CD4-positive, alpha-beta T cell treated with Interleukin-17A for 4 hours (primary cell): ENCODE data around the gene TBL3.
A peak's percentile ranks its signal among the peaks of the same experiment; 100 is the strongest.
"Not testable (repeated sequence)": the region's sequence is repeated elsewhere in the genome, so short reads cannot be mapped to it uniquely, and the experiment has no call there.

ENCODE experiments used
- DNase-seq: peaks from one replicate; pipeline ENCODE4 v3.0.0-alpha.2; 2020; ENCODE audit warnings: mixed read lengths

Gene TBL3

DNA sequence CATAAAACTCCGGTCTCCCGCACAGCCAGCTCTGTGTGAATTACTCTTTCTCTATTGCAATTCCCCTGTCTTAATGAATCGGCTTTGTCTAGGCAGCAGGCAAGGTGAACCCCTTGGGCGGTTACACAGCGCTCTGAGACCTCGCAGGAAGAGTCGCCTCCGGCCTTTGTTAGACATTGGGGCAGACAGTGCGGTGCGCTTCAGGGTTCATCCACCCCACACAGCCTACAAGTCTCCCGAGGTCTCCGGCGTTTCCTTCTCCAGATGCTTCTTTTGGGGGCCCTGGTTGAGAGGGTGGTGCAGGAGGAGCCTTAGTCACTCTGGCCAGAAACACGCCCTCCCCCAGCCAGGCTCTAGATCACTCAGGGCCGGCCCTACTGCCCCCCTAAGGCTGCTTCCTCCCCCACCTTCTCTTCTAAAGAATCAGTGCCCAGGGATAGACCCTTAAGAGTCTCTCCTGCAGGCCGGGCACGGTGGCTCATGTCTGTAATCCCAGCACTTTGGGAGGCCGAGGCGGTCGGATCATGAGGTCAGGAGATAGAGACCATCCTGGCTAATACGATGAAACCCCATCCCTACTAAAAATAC is 27.1 kb upstream of the TBL3 start:
- DNase-seq, result no peak

DNA sequence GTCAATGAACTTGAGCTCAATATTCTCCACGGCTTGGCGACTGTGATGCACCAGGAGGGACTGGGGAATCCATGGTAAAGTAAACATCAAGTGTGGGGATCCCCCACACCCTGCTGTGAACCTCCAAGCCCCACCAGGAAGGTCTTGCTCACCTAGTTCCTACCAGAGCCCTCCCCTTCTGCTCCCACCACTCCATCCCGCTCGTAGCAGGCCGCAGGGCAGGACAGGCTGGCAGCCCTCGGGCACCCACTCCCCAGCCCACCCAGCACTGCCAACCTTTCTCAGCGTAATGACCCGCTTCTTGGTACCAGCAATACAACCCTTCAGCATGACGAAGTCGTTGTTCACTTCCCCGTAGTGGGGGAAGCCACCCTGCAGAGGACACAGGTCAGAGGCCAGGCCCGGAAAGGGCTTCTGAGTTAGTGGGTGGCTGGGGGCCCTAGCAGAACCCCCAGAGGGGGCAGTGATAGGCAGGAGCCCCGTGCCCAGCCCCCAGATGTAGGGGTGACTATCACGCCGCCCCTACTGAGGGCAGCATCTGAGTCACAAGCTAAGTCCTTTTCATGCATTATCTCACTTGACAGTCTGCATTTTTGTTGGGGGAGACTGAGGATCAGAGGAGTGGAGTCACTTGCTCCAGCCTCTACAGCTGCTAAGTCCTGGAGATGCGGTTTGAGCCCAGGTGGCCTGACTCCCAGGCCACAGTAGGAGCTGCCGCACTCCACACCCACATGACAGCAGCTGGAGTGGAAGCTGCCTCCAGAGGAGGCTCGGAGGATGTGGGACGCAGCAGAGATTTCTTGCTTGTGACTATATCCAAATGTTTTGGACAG is 26.1 kb upstream of the TBL3 start:
- no peak for DNase-seq

DNA sequence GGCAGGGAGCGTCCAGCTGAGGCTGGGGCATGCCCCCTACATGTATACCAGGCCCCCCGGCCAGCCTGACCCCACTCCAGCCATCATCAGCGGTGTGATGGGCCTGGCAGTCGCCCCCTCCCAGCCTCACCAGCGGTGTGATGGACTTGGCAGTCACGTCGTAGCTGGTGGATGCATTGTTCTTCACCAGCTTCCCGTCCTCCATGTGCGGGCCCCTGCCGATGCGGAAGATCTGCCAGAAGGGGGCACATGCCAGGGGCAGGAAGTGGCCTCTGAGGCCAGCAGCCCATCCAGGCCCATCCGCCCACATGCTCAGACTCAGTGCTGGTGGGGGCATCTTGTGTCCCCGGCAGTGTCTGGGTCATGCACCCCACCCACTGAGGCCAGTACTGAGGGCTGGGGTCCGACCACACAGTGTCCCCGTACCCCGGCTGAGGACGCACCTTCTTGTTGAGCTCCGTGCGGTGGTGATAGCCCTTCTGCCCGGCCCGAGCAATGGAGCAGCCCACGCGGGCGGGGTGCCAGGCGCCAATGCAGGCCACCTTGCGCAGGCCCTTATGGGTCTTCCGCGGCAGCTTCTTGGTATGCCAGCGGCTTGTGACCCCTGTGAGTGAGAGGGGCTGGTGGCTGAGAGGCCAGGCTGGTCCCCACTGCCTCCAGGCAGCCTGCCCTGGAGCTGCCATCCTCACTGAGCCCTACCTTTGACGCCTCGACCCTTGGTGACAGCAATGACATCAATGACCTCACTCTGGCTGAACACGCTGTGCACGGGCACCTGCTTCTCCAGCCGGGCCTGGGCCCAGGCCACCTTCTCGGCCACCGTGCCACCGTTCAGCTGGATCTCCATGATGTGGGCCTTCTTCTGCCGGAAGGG is 25.1 kb upstream of the TBL3 start:
- no peak for DNase-seq

DNA sequence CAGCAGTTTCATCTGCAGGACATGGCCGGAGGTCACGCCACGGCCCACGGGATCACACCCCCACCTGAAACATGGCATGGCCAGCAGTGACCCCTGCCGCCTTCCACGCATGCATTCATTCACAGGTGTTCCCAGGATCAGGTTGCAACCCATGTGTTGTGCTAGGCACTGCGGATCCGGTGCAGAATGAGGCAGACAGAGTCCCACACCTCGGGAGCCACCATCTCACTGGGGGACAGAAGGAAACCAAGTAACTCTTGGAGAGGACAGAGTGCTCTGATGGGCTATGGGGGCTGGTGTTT is 24.5 kb upstream of the TBL3 start:
- no peak for DNase-seq

- no peak for DNase-seq
Measured at GRCh38 chr16:1949507-1949906, 22.3 kb upstream of the TBL3 start.

DNA sequence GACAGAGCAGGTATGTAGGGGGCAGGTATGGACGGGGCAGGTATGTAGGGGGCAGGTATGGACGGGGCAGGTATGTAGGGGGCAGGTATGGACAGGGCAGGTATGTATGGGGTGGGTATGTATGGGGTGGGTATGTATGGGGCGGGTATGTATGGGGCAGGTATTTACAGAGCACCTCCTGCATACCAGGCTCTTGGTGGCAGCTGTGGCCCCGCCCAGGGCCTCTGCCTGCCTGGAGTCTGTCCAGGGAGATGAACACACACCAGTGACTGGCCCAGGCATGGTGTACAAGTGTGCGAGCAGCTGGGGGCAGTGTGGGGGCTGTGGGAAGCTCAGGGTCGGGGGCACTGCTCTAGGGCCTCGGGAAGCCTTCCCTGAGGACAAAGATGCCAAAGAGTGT is 21.8 kb upstream of the TBL3 start:
- no peak for DNase-seq

- DNase-seq, result no peak
Measured at GRCh38 chr16:1950559-1950958, 21.3 kb upstream of the TBL3 start.

DNA sequence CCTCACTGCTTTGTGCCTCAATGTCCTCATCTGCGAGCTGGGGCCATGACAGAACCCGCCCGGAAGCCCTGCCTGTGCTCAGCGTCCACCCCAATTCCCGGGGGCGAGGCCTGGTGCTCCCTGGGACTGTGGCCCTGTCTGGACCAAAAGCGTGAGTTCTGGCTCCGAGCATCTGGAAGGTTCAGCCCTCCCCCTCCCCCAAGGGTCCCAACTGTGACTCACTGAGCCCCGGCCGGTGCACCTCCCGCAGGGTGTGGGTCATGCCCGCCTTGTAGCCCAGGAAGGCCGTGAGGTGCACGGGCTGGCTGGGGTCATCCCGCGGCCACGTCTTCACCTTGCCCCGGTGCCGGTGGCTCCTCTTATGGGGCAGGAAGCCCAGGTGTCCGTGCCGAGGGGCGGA is 18.1 kb upstream of the TBL3 start:
- DNase-seq, result no peak

DNA sequence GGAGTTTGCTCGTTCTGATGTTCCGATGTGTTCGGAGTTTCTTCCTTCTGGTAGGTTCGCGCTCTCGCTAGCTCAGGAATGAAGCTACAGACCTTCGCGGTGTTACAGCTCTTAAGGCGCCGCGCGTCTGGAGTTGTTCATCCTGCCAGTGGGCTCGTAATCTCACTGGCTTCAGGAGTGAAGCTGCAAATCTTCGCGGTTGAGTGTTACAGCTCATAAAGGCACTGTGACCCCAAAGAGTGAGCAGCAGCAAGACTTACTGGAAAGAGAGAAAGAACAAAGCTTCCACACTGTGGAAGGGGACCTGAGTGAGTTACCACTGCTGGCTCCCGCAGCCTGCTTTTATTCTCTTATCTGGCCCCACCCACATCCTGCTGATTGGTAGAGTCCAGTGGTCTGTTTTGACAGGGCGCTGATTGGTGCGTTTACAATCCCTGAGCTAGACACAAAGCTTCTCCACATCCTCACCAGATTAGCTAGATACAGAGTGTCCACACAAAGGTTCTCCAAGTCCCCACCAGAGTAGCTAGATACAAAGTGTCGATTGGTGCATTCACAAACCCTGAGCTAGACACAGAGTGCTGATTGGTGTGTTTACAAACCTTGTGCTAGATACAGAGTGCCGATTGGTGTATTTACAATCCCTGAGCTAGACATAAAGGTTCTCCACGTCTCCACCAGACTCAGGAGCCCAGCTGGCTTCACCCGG is 14.3 kb upstream of the TBL3 start:
- not testable (repeated sequence) for DNase-seq

DNA sequence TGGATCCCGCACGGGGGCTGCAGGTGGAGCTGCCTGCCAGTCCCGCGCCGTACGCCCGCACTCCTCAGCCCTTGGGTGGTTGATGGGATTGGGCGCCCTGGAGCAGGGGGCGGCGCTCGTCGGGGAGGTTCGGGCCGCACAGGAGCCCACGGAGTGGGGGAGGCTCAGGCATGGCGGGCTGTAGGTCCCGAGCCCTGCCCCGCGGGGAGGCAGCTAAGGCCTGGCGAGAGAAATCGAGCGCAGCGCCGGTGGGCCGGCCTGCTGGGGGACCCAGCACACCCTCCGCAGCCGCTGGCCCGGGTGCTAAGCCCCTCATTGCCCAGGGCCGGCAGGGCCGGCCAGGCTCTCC is 13.7 kb upstream of the TBL3 start:
- not testable (repeated sequence) for DNase-seq

DNA sequence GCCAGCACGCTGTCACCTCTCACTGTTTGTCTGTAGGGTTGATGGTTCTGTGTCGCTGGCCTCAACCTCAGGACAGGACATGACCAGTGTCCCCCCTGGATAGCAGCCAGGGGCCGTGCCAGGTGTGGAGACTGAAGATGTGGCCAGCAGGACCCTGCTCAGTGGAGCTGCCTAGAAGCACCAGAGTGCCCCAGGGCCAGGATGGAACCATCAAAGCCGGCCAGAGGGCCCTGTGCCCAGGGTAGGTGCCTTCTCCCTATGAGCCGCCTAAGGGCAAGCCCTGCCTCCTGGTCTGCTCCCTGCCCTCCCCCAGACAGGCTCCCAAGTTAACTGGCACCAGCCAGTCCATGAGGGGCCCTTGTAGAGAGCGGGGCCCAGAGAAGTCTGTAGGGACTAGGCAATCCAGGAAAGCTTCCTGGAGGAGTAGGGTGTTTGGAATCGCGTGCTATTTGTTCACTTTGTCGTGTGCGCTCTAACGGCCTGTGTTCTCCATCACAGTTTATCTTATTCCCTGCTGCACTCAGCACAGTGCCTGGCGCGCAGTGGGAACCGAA is 13.1 kb upstream of the TBL3 start:
- DNase-seq, result no peak

DNA sequence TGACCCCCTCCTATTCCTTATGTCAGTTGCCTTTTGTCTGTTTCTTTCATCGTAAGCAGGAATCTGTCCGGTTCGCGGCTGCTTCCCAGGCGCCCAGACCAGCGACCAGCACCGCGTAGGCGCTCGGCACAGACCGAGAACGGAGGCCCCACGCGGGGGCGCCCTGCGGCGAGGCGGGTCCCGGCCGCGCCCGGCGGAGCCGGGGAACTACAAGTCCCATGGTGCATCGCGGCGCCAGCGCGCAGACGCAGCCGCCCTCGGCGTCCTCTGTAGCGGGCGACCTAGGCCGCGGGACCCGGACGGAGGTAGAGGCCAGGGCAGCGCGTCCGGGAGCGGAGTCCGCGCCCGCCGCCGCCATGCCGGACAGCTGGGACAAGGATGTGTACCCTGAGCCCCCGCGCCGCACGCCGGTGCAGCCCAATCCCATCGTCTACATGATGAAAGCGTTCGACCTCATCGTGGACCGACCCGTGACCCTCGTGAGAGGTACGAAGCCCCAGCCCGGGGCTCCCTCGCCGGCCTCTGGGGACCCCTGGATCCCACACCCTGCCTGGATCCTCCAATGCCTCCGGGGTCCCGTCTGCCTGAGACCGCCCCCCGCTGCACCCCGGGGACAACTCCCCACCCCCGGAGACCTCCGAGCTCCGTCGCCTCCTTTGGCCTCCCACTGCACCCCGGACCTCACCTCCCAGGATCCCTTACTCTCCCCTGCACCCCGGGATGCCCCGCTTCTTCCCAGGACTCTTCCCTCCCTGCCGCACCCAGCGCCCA is 12.4 kb upstream of the TBL3 start, which contains the start of gene NDUFB10:
Gene NDUFB10 (plus strand): TSS at position 270 of the 771 bp plus-strand sequence. CDS start 87 bp downstream, at position 357.
- peak; percentile 95 for DNase-seq

GRCh38 chr16:1960665-1961630 is 10.9 kb upstream of the TBL3 start:
- DNase-seq, result no peak

GRCh38 chr16:1961651-1962067 is 10.2 kb upstream of the TBL3 start:
- no peak for DNase-seq

- not testable (repeated sequence) for DNase-seq
Measured at GRCh38 chr16:1962161-1963153, 9.4 kb upstream of the TBL3 start.

DNA sequence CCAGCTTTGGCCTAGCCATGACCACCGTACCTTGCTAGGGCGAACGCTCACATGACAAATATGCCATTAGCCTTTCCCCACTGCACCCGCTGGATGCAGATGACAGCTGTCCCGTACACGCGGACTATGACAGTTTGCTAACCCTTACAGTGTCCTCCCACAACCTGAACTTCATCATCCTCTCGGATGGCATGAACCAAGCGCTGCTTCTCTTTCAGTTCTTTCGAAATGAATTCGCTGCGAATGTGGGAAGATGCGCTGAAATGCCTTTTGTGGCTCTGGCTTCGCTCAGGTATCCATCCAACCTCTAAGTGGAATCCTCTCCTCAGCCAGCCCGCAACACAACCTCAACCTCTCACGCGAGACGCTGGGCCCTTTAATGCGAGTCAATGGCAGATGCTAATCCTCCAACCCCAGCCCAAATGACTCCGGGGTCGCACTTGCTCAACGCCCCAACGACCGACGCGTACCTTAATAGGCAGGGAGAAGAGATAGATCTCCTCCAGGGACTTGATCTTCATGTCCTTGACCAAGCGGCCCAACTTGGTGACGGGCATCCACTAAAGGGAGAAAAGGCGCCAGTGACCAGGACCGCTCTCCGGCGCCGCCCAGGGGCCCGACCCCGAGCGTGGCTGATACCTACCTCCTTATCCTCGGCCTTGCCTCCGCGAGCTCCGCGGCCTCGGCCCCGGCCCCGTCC is 7.9 kb upstream of the TBL3 start:
- DNase-seq, result no peak

- DNase-seq, result peak; percentile 97
Measured at GRCh38 chr16:1964506-1965395, 7.1 kb upstream of the TBL3 start, which contains the start of gene RPS2. TSS of gene RPS2 (minus strand) at chr16:1964826. CDS start at chr16:1964625, 201 bp downstream.
